IMR-90 (cell line): ENCODE data around the gene TOX3. TPM values are rescaled to one million over a fixed set of nuclear protein-coding genes. Genes with fewer than 3 reads are reported as not detected.

Experiments used
- ATAC-seq: fragments of 200-7000 bp; cut with Tn5 transposase; 2 replicates; pipeline ENCODE4 v1.9.1; 2020; ENCODE audit warnings: low read depth, mild to moderate bottlenecking, moderate library complexity
- BruUV-seq: library from RNA; stranded (reverse); fragments of 400-500 nt; replicated peaks from 2 replicates; lab custom pipeline; 2021; lab: Mats Ljungman, UMichigan
- CTCF ChIA-PET: fragments of 300-600 bp; formaldehyde crosslinking; extraction: SDS; loops from one replicate; lab custom pipeline; 2021; ENCODE audit warnings: antibody characterized with exemption; lab: Yijun Ruan, JAX
- POLR2A ChIA-PET: fragments of 300-600 bp; sonication (Branson Sonifier 250); formaldehyde crosslinking; loops from one replicate; lab custom pipeline; 2022; ENCODE audit warnings: antibody characterized with exemption; ENCODE audit not compliant: unreplicated experiment; lab: Charles Lee
- DNase-seq: peaks from one replicate; pipeline ENCODE4 v3.0.0; 2013
- H2AFZ ChIP-seq: replicated peaks from 2 replicates; pipeline ENCODE3; 2013; ENCODE audit warnings: low read length, mild to moderate bottlenecking; ENCODE audit not compliant: poor library complexity
- H2AK5ac ChIP-seq: 2 replicates; pipeline ENCODE4 v1.6.1; 2013; ENCODE audit warnings: low read depth, low read length, inconsistent platforms
- H2AK9ac ChIP-seq: replicated peaks from 2 replicates; pipeline ENCODE3; 2013; ENCODE audit warnings: mild to moderate bottlenecking, low read depth, low read length, moderate library complexity; ENCODE audit not compliant: poor library complexity
- H2BK120ac ChIP-seq: 2 replicates; pipeline ENCODE4 v1.6.1; 2013; ENCODE audit warnings: low read depth, low read length, inconsistent platforms
- H2BK15ac ChIP-seq: 3 replicates; pipeline ENCODE4 v1.6.1; 2013; ENCODE audit warnings: low read depth, low read length, inconsistent platforms
- H2BK20ac ChIP-seq: 2 replicates; pipeline ENCODE4 v1.6.1; 2013; ENCODE audit warnings: low read depth, mild to moderate bottlenecking, inconsistent platforms, low read length, moderate library complexity
- H2BK5ac ChIP-seq: 2 replicates; pipeline ENCODE4 v1.6.1; 2013; ENCODE audit warnings: mild to moderate bottlenecking, low read depth, low read length, inconsistent platforms; ENCODE audit not compliant: poor library complexity, severe bottlenecking
- H3K14ac ChIP-seq: replicated peaks from 2 replicates; pipeline ENCODE4 v1.6.1; 2013; ENCODE audit warnings: low read depth, low read length, inconsistent platforms
- H3K18ac ChIP-seq: 2 replicates; pipeline ENCODE4 v1.6.1; 2013; ENCODE audit warnings: low read depth, low read length, control low read depth
- H3K23ac ChIP-seq: 2 replicates; pipeline ENCODE4 v1.6.1; 2013; ENCODE audit warnings: low read depth, low read length, inconsistent platforms
- H3K27ac ChIP-seq: 2 replicates; pipeline ENCODE4 v1.5.1; 2013; ENCODE audit warnings: mild to moderate bottlenecking, control low read depth, low read length; ENCODE audit not compliant: insufficient read depth
- H3K27me3 ChIP-seq: 2 replicates; pipeline ENCODE4 v1.6.1; 2013; ENCODE audit warnings: low read length; ENCODE audit not compliant: control insufficient read depth, insufficient read depth
- H3K36me3 ChIP-seq: 2 replicates; pipeline ENCODE4 v1.6.1; 2013; ENCODE audit warnings: low read length, mixed read lengths; ENCODE audit not compliant: control insufficient read depth, insufficient read depth
- H3K4ac ChIP-seq: 2 replicates; pipeline ENCODE4 v1.6.1; 2013; ENCODE audit warnings: low read depth, low read length, inconsistent platforms
- H3K4me1 ChIP-seq: 2 replicates; pipeline ENCODE4 v1.6.1; 2013; ENCODE audit warnings: low read length, mixed read lengths; ENCODE audit not compliant: control insufficient read depth, insufficient read depth
- H3K4me2 ChIP-seq: 2 replicates; pipeline ENCODE4 v1.6.1; 2013; ENCODE audit warnings: low read depth, mild to moderate bottlenecking, control low read depth, low read length, moderate library complexity
- H3K4me3 ChIP-seq: 2 replicates; pipeline ENCODE4 v1.5.1; 2013; ENCODE audit warnings: low read depth, mild to moderate bottlenecking, control low read depth, low read length, moderate library complexity; ENCODE audit not compliant: insufficient read depth
- H3K56ac ChIP-seq: 2 replicates; pipeline ENCODE4 v1.6.1; 2013; ENCODE audit warnings: low read length, inconsistent platforms; ENCODE audit not compliant: insufficient read depth; ENCODE audit errors: extremely low read depth
- H3K79me1 ChIP-seq, 2 experiments: 2 replicates each; pipeline ENCODE4 v1.6.1; 2013; ENCODE audit warnings: low read length in 2 of 2, inconsistent platforms in 1 of 2, low read depth in 1 of 2
- H3K9ac ChIP-seq: 2 replicates; pipeline ENCODE4 v1.6.1; 2013; ENCODE audit warnings: low read depth, low read length, control low read depth
- H3K9me1 ChIP-seq: 2 replicates; pipeline ENCODE4 v1.6.1; 2013; ENCODE audit warnings: low read length, inconsistent platforms; ENCODE audit not compliant: insufficient read depth
- H3K9me3 ChIP-seq: 2 replicates; pipeline ENCODE4 v1.6.1; 2013; ENCODE audit warnings: low read length; ENCODE audit not compliant: control insufficient read depth, insufficient read depth
- H4K20me1 ChIP-seq: 2 replicates; pipeline ENCODE4 v1.6.1; 2013; ENCODE audit warnings: low read length, inconsistent platforms; ENCODE audit not compliant: insufficient read depth
- H4K5ac ChIP-seq: 2 replicates; pipeline ENCODE4 v1.6.1; 2013; ENCODE audit warnings: mild to moderate bottlenecking, low read depth, low read length, control low read depth
- H4K8ac ChIP-seq, 2 experiments: 2 replicates each; pipeline ENCODE4 v1.6.1; 2013; ENCODE audit warnings: low read depth in 2 of 2, low read length in 2 of 2, control low read depth in 1 of 2, inconsistent platforms in 1 of 2
- H4K91ac ChIP-seq: 2 replicates; pipeline ENCODE4 v1.6.1; 2013; ENCODE audit warnings: low read depth, low read length, inconsistent platforms; ENCODE audit not compliant: insufficient read depth
- BHLHE40 ChIP-seq: fragments of 150-350 bp; IDR thresholded peaks from 2 replicates; pipeline ENCODE4 v1.6.1; 2016; ENCODE audit warnings: mild to moderate bottlenecking, low read depth, low read length
- CEBPB ChIP-seq: IDR thresholded peaks from 2 replicates; pipeline ENCODE4 v1.6.1; 2012; ENCODE audit warnings: low read depth, low read length, improper control_type of control experiment
- CHD1 ChIP-seq: IDR thresholded peaks from 2 replicates; pipeline ENCODE4 v1.6.1; 2012; ENCODE audit warnings: low read depth, low read length, improper control_type of control experiment
- FOS ChIP-seq: fragments of 150-350 bp; IDR thresholded peaks from 2 replicates; pipeline ENCODE4 v1.6.1; 2016; ENCODE audit warnings: low read depth, low read length
- MAFK ChIP-seq: IDR thresholded peaks from 2 replicates; pipeline ENCODE4 v1.6.1; 2012; ENCODE audit warnings: low read depth, low read length, improper control_type of control experiment
- MAZ ChIP-seq: IDR thresholded peaks from 2 replicates; pipeline ENCODE4 v1.6.1; 2012; ENCODE audit warnings: low read depth, mild to moderate bottlenecking, low read length, improper control_type of control experiment, moderate library complexity, borderline replicate concordance
- NFE2L2 ChIP-seq: fragments of 150-350 bp; IDR thresholded peaks from 2 replicates; pipeline ENCODE4 v1.6.1; 2016; ENCODE audit warnings: low read depth, mild to moderate bottlenecking, low read length
- POLR2A ChIP-seq: IDR thresholded peaks from 2 replicates; pipeline ENCODE4 v1.6.1; 2012; ENCODE audit warnings: mild to moderate bottlenecking, low read depth, low read length
- RAD21 ChIP-seq: IDR thresholded peaks from 2 replicates; pipeline ENCODE4 v1.6.1; 2012; ENCODE audit warnings: low read length, improper control_type of control experiment
- RCOR1 ChIP-seq: IDR thresholded peaks from 2 replicates; pipeline ENCODE4 v1.6.1; 2012; ENCODE audit warnings: mild to moderate bottlenecking, low read length, improper control_type of control experiment; ENCODE audit not compliant: insufficient replicate concordance
- RFX5 ChIP-seq: IDR thresholded peaks from 2 replicates; pipeline ENCODE4 v1.8.0; 2012; ENCODE audit warnings: low read depth, mild to moderate bottlenecking, low read length, moderate library complexity
- SMC3 ChIP-seq: fragments of 150-350 bp; IDR thresholded peaks from 2 replicates; pipeline ENCODE4 v1.6.1; 2016; ENCODE audit warnings: low read depth, mild to moderate bottlenecking, antibody characterized with exemption, low read length, moderate library complexity
- USF2 ChIP-seq: fragments of 150-350 bp; IDR thresholded peaks from 2 replicates; pipeline ENCODE4 v1.6.1; 2017; ENCODE audit warnings: mild to moderate bottlenecking, antibody characterized with exemption, low read length, low read depth
- WGBS, 2 experiments: methylation state at CpG; one replicate each; pipeline versions ENCODE4 v1.1.5 to v1.1.7; 2013; ENCODE audit warnings: missing lambda C conversion rate in 2 of 2; ENCODE audit not compliant: insufficient read length in 1 of 2; ENCODE audit errors: extremely low coverage in 2 of 2; 5-methylcytosine and 5-hydroxymethylcytosine counted together
- dilution Hi-C: fragments of 300-500 bp; cut with HindIII; formaldehyde crosslinking; loops from one replicate; pipeline ENCODE4 v1.14.3; 2018; ENCODE audit warnings: low sequenced_read_pairs; ENCODE audit not compliant: unreplicated experiment
- in situ Hi-C: fragments of 300-500 bp; cut with MboI; formaldehyde crosslinking; loops from 3 replicates; pipeline ENCODE4 v1.14.3; 2019; ENCODE audit warnings: low sequenced_read_pairs, inconsistent platforms, mixed read lengths
- intact Hi-C: fragments of 100-400 bp; cut with micrococcal nuclease; formaldehyde crosslinking; loops from 2 replicates; pipeline ENCODE4 v1.10.0; 2022
- polyA plus RNA-seq, 3 experiments: library from polyadenylated mRNA; depleted of rRNA; stranded (reverse); fragments of >200 nt; gene quantifications; 2 replicates each; pipeline ENCODE4 v1.2.3, GENCODE V29; 2012; ENCODE audit warnings: low replicate concordance in 1 of 3
- total RNA-seq: library from RNA; depleted of rRNA; stranded (reverse); fragments of >200 nt; gene quantifications from 2 replicates; pipeline ENCODE4 v1.2.3, GENCODE V29; 2012
- TF ChIP-seq, protein P1 (sequence below): fragments of 150-350 bp; IDR thresholded peaks from 2 replicates; pipeline ENCODE4 v1.6.1; 2016; ENCODE audit warnings: low read depth, mild to moderate bottlenecking, low read length, moderate library complexity, borderline replicate concordance

Gene TOX3
- total and polyA plus RNA-seq, 2 of the 4 experiments (the other 2 are of a cell fraction), result not detected

GRCh38 chr16:52436339-52437276, 110.3 kb downstream of the TOX3 start (continued):
- TF ChIP-seq, protein P1, sequence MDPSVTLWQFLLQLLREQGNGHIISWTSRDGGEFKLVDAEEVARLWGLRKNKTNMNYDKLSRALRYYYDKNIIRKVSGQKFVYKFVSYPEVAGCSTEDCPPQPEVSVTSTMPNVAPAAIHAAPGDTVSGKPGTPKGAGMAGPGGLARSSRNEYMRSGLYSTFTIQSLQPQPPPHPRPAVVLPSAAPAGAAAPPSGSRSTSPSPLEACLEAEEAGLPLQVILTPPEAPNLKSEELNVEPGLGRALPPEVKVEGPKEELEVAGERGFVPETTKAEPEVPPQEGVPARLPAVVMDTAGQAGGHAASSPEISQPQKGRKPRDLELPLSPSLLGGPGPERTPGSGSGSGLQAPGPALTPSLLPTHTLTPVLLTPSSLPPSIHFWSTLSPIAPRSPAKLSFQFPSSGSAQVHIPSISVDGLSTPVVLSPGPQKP, result no peak

DNA sequence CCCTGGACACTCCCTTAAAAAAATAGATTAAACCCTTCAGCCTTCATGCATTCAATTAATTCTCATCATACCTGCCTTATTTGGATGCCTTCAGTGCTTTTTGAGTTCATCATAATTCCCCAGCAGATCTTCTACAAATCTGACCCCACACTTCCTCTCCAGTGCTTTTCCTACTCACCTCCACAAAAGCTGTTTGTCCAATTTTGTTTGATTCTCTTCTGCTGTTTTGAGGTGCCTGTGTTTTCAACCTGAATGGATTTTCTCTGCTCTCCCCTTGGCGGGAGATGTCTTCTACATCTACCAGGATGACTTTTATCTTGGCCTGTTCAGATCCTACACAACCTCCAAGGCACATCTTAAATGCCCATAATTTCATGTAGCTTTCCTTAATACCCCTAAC, 112.7 kb downstream of the TOX3 start:
- in situ Hi-C loops (no loop called here), dilution Hi-C loops (no loop called here), intact Hi-C loops (no loop called here)
- H2BK20ac ChIP-seq, result no peak overlapping the region
- no peak overlapping the region for H4K91ac ChIP-seq
- peaks cover 2% of the 10 kb centered on the region; the same call in 1 of the 2 replicates for H3K9me3 ChIP-seq
- H2AK9ac ChIP-seq, result no peak overlapping the region
- no peak overlapping the region for H2AFZ ChIP-seq
- no peak overlapping the region for H3K4ac ChIP-seq
- no peak overlapping the region for H2BK15ac ChIP-seq
- no peaks in the 10 kb centered on the region for H3K79me1 ChIP-seq
- no peaks in the 10 kb centered on the region for H3K36me3 ChIP-seq
- no peak overlapping the region for H3K4me2 ChIP-seq
- no peak overlapping the region for H3K27ac ChIP-seq
- DNase-seq, result no peak
- no peak overlapping the region for H4K5ac ChIP-seq
- H3K18ac ChIP-seq, result no peak overlapping the region
- no peak overlapping the region for H3K14ac ChIP-seq
- 17% methylated on average over 1 of the region's 1 CpG; no CpG with 5 or more reads in 1 of the 2 experiments for WGBS, 2 experiments
- H3K4me3 ChIP-seq, result no peak overlapping the region
- H2BK120ac ChIP-seq, result no peak overlapping the region
- ChIA-PET POLR2A (no interaction called here), CTCF (no interaction called here)
- H2AK5ac ChIP-seq, result no peak overlapping the region
- H2BK5ac ChIP-seq, result no peak overlapping the region
- H3K4me1 ChIP-seq, result no peaks in the 10 kb centered on the region
- H3K27me3 ChIP-seq, result no peaks in the 10 kb centered on the region
- no peak overlapping the region for H3K9ac ChIP-seq
- ATAC-seq, result no peak
- no peak overlapping the region for H3K23ac ChIP-seq
- H4K20me1 ChIP-seq, result no peaks in the 10 kb centered on the region
- no peak overlapping the region for H4K8ac ChIP-seq
- no peak overlapping the region for H3K56ac ChIP-seq
- BruUV-seq, result no TSS peak
- no peaks in the 10 kb centered on the region for H3K9me1 ChIP-seq
- TF ChIP-seq RCOR1 (no peak), SMC3 (no peak), MAFK (no peak), POLR2A (no peak), USF2 (no peak), NFE2L2 (no peak), RFX5 (no peak), RAD21 (no peak), MAZ (no peak), CEBPB (no peak), BHLHE40 (no peak), FOS (no peak), CHD1 (no peak)
- TF ChIP-seq, protein P1, result no peak
